Activated CD4-positive, alpha-beta T cell treated with anti-CD3 and anti-CD28 coated beads, Interleukin-2, amount 50 U/mL, for 1 hour (primary cell): ENCODE measurements around the gene ZNF264.
"Not testable (repeated sequence)": the region's sequence is repeated elsewhere in the genome, so short reads cannot be mapped to it uniquely, and the experiment has no call there.

Source experiments
- DNase-seq: peaks from one replicate; pipeline ENCODE4 v3.0.0-alpha.2; 2020

Gene ZNF264

GRCh38 chr19:57245959-57246358 is 54.7 kb downstream of the ZNF264 start:
- no peak for DNase-seq

GRCh38 chr19:57248646-57249045 is 57.3 kb downstream of the ZNF264 start:
- DNase-seq = no peak

GRCh38 chr19:57249329-57249728 is 58.0 kb downstream of the ZNF264 start:
- DNase-seq = no peak

GRCh38 chr19:57253767-57254166 is 62.5 kb downstream of the ZNF264 start:
- DNase-seq = not testable (repeated sequence)

GRCh38 chr19:57262044-57262443 is 70.7 kb downstream of the ZNF264 start:
- no peak for DNase-seq

- no peak for DNase-seq
Observed at GRCh38 chr19:57263244-57263741, 72.0 kb downstream of the ZNF264 start.

- DNase-seq = no peak
Observed at GRCh38 chr19:57267291-57267690, 76.0 kb downstream of the ZNF264 start.

GRCh38 chr19:57269515-57270250 is 78.4 kb downstream of the ZNF264 start:
- no peak for DNase-seq

GRCh38 chr19:57271280-57271679 is 80.0 kb downstream of the ZNF264 start:
- DNase-seq = no peak
